ENCODE results near the gene CACNB4.

DNA sequence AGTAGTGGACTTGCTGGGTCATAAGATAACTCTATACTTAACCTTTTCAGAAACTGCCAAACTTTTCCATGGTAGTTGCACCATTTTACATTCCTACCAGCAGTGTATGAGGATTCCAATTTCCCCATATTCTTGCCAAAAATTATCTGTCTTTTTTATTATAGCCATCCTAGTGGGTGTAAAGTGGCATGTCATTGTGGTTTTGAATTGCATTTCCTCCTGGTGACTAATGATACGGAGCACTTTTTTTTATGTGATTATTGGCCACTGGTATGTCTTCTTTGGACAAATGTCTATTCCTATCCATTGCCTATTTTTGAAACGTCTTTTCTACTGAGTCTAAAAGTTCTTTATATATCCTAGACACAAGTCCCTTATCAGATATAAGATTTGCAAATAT, 44.3 kb downstream of the CACNB4 start:
- TF ChIP-seq, protein P1, sequence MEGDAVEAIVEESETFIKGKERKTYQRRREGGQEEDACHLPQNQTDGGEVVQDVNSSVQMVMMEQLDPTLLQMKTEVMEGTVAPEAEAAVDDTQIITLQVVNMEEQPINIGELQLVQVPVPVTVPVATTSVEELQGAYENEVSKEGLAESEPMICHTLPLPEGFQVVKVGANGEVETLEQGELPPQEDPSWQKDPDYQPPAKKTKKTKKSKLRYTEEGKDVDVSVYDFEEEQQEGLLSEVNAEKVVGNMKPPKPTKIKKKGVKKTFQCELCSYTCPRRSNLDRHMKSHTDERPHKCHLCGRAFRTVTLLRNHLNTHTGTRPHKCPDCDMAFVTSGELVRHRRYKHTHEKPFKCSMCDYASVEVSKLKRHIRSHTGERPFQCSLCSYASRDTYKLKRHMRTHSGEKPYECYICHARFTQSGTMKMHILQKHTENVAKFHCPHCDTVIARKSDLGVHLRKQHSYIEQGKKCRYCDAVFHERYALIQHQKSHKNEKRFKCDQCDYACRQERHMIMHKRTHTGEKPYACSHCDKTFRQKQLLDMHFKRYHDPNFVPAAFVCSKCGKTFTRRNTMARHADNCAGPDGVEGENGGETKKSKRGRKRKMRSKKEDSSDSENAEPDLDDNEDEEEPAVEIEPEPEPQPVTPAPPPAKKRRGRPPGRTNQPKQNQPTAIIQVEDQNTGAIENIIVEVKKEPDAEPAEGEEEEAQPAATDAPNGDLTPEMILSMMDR (IDR thresholded peaks at IDR 0.05 in 2 of 3, conservative IDR thresholded peaks at IDR 0.05 in 1 of 3; ENCODE audit: borderline replicate concordance in 1 of 3, insufficient read depth in 1 of 3, low read depth in 2 of 3, low read length in 2 of 3): peak in 1 of 3 experiments; percentile 14; a peak in 1 of 6 replicates
- TF ChIP-seq ZNF274 (IDR thresholded peaks at IDR 0.05; ENCODE audit: low read depth, low read length): no peak
- no peak for TF ChIP-seq POLR2A (IDR thresholded peaks at IDR 0.05; ENCODE audit: borderline replicate concordance, extremely low read depth, insufficient read depth, insufficient read length)
- TF ChIP-seq CEBPB (IDR thresholded peaks at IDR 0.05; ENCODE audit: low read depth): no peak
- no peak for TF ChIP-seq EZH2 (IDR thresholded peaks at IDR 0.05)
- no peak for TF ChIP-seq RAD21 (IDR thresholded peaks at IDR 0.05; ENCODE audit: low read depth)
- no peak for TF ChIP-seq POLR2AphosphoS5 (IDR thresholded peaks at IDR 0.05; ENCODE audit: low read depth, low read length)
- TF ChIP-seq TCF7L2 (IDR thresholded peaks at IDR 0.05; ENCODE audit: borderline replicate concordance, extremely low read depth, insufficient read depth, insufficient read length): no peak

All from HCT116 (cell line).